ENCODE results near the gene CCDC197.

DNA sequence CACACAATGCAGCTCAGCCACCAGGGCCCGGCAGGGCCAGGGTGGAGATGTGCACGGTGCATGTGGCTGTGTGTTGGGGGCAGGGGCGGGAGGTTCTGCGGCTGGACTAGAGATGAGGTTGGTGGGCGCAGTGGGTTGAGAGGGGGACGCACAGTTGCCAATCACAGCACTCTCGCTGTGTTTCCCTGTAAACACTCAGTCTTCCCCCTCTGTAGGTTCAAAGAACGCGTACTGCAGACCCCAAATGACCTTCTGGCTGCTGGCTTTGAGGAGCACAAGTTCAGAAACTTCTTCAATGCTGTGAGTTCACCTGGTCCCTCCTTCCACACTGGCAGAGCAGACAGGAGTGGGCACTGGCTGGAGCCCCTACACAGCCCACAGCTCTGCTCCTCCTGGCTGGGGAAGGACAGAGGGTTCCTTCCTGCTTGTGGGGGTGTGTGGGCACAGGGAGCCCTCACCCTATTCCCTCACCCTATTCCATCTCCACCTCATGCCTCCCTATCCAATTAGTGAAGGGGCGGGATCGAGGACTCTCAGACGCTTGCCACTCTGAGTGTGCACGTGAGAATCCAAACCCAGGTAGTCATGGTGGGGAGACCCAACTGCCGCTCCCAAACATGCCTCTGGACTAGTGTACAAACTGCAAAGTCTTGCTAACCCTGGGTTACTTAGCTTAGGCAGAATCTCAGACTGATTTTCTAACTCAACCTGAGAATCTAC lies 46.8 kb downstream of the CCDC197 start:
- no peak for TF ChIP-seq FOXJ3 (CRISPR knock-in tag; IDR thresholded peaks at IDR 0.05; ENCODE audit: borderline replicate concordance)
- TF ChIP-seq, protein P1, sequence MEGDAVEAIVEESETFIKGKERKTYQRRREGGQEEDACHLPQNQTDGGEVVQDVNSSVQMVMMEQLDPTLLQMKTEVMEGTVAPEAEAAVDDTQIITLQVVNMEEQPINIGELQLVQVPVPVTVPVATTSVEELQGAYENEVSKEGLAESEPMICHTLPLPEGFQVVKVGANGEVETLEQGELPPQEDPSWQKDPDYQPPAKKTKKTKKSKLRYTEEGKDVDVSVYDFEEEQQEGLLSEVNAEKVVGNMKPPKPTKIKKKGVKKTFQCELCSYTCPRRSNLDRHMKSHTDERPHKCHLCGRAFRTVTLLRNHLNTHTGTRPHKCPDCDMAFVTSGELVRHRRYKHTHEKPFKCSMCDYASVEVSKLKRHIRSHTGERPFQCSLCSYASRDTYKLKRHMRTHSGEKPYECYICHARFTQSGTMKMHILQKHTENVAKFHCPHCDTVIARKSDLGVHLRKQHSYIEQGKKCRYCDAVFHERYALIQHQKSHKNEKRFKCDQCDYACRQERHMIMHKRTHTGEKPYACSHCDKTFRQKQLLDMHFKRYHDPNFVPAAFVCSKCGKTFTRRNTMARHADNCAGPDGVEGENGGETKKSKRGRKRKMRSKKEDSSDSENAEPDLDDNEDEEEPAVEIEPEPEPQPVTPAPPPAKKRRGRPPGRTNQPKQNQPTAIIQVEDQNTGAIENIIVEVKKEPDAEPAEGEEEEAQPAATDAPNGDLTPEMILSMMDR (IDR thresholded peaks at IDR 0.05), result no peak
- TF ChIP-seq ZNF219 (CRISPR knock-in tag; IDR thresholded peaks at IDR 0.05; ENCODE audit: borderline replicate concordance), result no peak
- TF ChIP-seq, protein P2, sequence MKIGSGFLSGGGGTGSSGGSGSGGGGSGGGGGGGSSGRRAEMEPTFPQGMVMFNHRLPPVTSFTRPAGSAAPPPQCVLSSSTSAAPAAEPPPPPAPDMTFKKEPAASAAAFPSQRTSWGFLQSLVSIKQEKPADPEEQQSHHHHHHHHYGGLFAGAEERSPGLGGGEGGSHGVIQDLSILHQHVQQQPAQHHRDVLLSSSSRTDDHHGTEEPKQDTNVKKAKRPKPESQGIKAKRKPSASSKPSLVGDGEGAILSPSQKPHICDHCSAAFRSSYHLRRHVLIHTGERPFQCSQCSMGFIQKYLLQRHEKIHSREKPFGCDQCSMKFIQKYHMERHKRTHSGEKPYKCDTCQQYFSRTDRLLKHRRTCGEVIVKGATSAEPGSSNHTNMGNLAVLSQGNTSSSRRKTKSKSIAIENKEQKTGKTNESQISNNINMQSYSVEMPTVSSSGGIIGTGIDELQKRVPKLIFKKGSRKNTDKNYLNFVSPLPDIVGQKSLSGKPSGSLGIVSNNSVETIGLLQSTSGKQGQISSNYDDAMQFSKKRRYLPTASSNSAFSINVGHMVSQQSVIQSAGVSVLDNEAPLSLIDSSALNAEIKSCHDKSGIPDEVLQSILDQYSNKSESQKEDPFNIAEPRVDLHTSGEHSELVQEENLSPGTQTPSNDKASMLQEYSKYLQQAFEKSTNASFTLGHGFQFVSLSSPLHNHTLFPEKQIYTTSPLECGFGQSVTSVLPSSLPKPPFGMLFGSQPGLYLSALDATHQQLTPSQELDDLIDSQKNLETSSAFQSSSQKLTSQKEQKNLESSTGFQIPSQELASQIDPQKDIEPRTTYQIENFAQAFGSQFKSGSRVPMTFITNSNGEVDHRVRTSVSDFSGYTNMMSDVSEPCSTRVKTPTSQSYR (CRISPR knock-in tag; IDR thresholded peaks at IDR 0.05), result no peak
- TF ChIP-seq FOXP1 (CRISPR knock-in tag; IDR thresholded peaks at IDR 0.05; ENCODE audit: borderline replicate concordance), result no peak
- no peak for TF ChIP-seq ZNF232 (CRISPR knock-in tag; IDR thresholded peaks at IDR 0.05)
- no peak for TF ChIP-seq ZBTB21 (CRISPR knock-in tag; IDR thresholded peaks at IDR 0.05; ENCODE audit: borderline replicate concordance)
- TF ChIP-seq, protein P3, sequence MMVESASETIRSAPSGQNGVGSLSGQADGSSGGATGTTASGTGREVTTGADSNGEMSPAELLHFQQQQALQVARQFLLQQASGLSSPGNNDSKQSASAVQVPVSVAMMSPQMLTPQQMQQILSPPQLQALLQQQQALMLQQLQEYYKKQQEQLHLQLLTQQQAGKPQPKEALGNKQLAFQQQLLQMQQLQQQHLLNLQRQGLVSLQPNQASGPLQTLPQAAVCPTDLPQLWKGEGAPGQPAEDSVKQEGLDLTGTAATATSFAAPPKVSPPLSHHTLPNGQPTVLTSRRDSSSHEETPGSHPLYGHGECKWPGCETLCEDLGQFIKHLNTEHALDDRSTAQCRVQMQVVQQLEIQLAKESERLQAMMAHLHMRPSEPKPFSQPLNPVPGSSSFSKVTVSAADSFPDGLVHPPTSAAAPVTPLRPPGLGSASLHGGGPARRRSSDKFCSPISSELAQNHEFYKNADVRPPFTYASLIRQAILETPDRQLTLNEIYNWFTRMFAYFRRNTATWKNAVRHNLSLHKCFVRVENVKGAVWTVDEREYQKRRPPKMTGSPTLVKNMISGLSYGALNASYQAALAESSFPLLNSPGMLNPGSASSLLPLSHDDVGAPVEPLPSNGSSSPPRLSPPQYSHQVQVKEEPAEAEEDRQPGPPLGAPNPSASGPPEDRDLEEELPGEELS (CRISPR knock-in tag; IDR thresholded peaks at IDR 0.05), result no peak
- no peak for TF ChIP-seq JUN (CRISPR knock-in tag; IDR thresholded peaks at IDR 0.05)
- no peak for TF ChIP-seq CREM (CRISPR knock-in tag; IDR thresholded peaks at IDR 0.05)
- TF ChIP-seq NR2C2 (CRISPR knock-in tag; IDR thresholded peaks at IDR 0.05), result no peak
- no peak for TF ChIP-seq SOX15 (CRISPR knock-in tag; IDR thresholded peaks at IDR 0.05)

All from WTC11 (cell line).